HepG2 (cell line): ENCODE results near the gene BCL2L1. TPM values are rescaled to one million over a fixed set of nuclear protein-coding genes. Genes with fewer than 3 reads are reported as not detected.

Experiments used
- CBX1 ChIP-seq: IDR thresholded peaks from one replicate; pipeline ENCODE4 v1.6.1; 2016; ENCODE audit warnings: antibody characterized with exemption, low read depth
- CCDC6 ChIP-seq: sonication (generic); formaldehyde crosslinking; IDR thresholded peaks from 2 replicates; pipeline ENCODE4 v1.8.1; 2022; ENCODE audit warnings: mild to moderate bottlenecking, missing genetic modification reagents, moderate library complexity
- CREBL2 ChIP-seq: sonication (generic); formaldehyde crosslinking; IDR thresholded peaks from 2 replicates; pipeline ENCODE4 v1.8.1; 2023; ENCODE audit warnings: missing genetic modification reagents, mild to moderate bottlenecking, borderline replicate concordance
- DRAP1 ChIP-seq: IDR thresholded peaks from 2 replicates; pipeline ENCODE4 v1.6.1; 2016; ENCODE audit warnings: missing genetic modification reagents, missing compliant biosample characterization
- FOXJ3 ChIP-seq: sonication (generic); formaldehyde crosslinking; IDR thresholded peaks from 2 replicates; pipeline ENCODE4 v1.4.0; 2020; ENCODE audit warnings: missing genetic modification reagents, mild to moderate bottlenecking, borderline replicate concordance
- HDAC6 ChIP-seq: fragments of 200-600 bp; sonication (generic); IDR thresholded peaks from 2 replicates; pipeline ENCODE4 v1.7.0; 2017; ENCODE audit warnings: mild to moderate bottlenecking, antibody characterized with exemption, low read length, low read depth
- HNF4A ChIP-seq: sonication (generic); formaldehyde crosslinking; IDR thresholded peaks from 2 replicates; pipeline ENCODE4 v1.4.0; 2020; ENCODE audit warnings: missing genetic modification reagents
- KLF15 ChIP-seq: sonication (generic); formaldehyde crosslinking; IDR thresholded peaks from 2 replicates; pipeline ENCODE4 v1.8.1; 2023; ENCODE audit warnings: borderline replicate concordance, mild to moderate bottlenecking, inconsistent platforms, missing genetic modification reagents, mixed read lengths
- KMT2A ChIP-seq: sonication (generic); formaldehyde crosslinking; IDR thresholded peaks from 2 replicates; pipeline ENCODE4 v1.4.0; 2020; ENCODE audit warnings: missing genetic modification reagents
- MATR3 ChIP-seq: sonication (generic); formaldehyde crosslinking; IDR thresholded peaks from 2 replicates; pipeline ENCODE4 v1.4.0; 2020; ENCODE audit warnings: missing genetic modification reagents
- MED1 ChIP-seq: sonication (generic); formaldehyde crosslinking; IDR thresholded peaks from 2 replicates; pipeline ENCODE4 v1.4.0; 2020; ENCODE audit warnings: missing genetic modification reagents
- NCOA2 ChIP-seq: sonication (generic); formaldehyde crosslinking; IDR thresholded peaks from 2 replicates; pipeline ENCODE4 v1.8.0; 2022; ENCODE audit warnings: inconsistent platforms
- PLSCR1 ChIP-seq: sonication (generic); formaldehyde crosslinking; IDR thresholded peaks from 2 replicates; pipeline ENCODE4 v1.5.0; 2020; ENCODE audit warnings: missing genetic modification reagents, mild to moderate bottlenecking, borderline replicate concordance
- POGZ ChIP-seq: sonication (generic); formaldehyde crosslinking; IDR thresholded peaks from 2 replicates; pipeline ENCODE4 v1.4.0; 2020; ENCODE audit warnings: mild to moderate bottlenecking, missing genetic modification reagents
- PRMT3 ChIP-seq: sonication (generic); formaldehyde crosslinking; IDR thresholded peaks from 2 replicates; pipeline ENCODE4 v1.8.1; 2022; ENCODE audit warnings: low read depth, mild to moderate bottlenecking, moderate library complexity, missing genetic modification reagents, borderline replicate concordance
- REL ChIP-seq: sonication (generic); formaldehyde crosslinking; conservative IDR thresholded peaks from 2 replicates; pipeline ENCODE4 v1.8.0; 2022; ENCODE audit warnings: mild to moderate bottlenecking, missing genetic modification reagents, moderate library complexity
- SMAD3 ChIP-seq: sonication (generic); formaldehyde crosslinking; IDR thresholded peaks from 2 replicates; pipeline ENCODE4 v1.4.0; 2020; ENCODE audit warnings: missing genetic modification reagents
- TFAP4 ChIP-seq: sonication (generic); IDR thresholded peaks from 2 replicates; pipeline ENCODE4 v1.6.1; 2016; ENCODE audit warnings: low read depth, borderline replicate concordance
- XRCC5 ChIP-seq: fragments of 200-400 bp; formaldehyde crosslinking; optimal IDR thresholded peaks from 2 replicates; pipeline ENCODE3; 2017; ENCODE audit warnings: mild to moderate bottlenecking, low read length
- ZMAT3 ChIP-seq: sonication (generic); formaldehyde crosslinking; conservative IDR thresholded peaks from 2 replicates; pipeline ENCODE4 v1.7.0; 2021; ENCODE audit warnings: missing genetic modification reagents
- ZNF10 ChIP-seq: sonication (generic); formaldehyde crosslinking; IDR thresholded peaks from 2 replicates; pipeline ENCODE4 v1.4.0; 2020; ENCODE audit warnings: mild to moderate bottlenecking, low read depth, missing genetic modification reagents, borderline replicate concordance
- ZNF12 ChIP-seq: sonication (generic); formaldehyde crosslinking; IDR thresholded peaks from 2 replicates; pipeline ENCODE4 v1.5.0; 2020; ENCODE audit warnings: missing genetic modification reagents
- ZNF205 ChIP-seq: IDR thresholded peaks from 2 replicates; pipeline ENCODE4 v1.6.1; 2018; ENCODE audit warnings: missing biosample characterization, missing genetic modification reagents
- ZNF34 ChIP-seq: sonication (generic); formaldehyde crosslinking; IDR thresholded peaks from 2 replicates; pipeline ENCODE4 v1.4.0; 2020; ENCODE audit warnings: mild to moderate bottlenecking, missing genetic modification reagents, borderline replicate concordance
- ZNF350 ChIP-seq: sonication (generic); formaldehyde crosslinking; IDR thresholded peaks from 2 replicates; pipeline ENCODE4 v1.4.0; 2020; ENCODE audit warnings: mild to moderate bottlenecking, low read depth, missing genetic modification reagents, borderline replicate concordance
- ZNF496 ChIP-seq: sonication (generic); formaldehyde crosslinking; IDR thresholded peaks from 2 replicates; pipeline ENCODE4 v1.8.1; 2023; ENCODE audit warnings: mild to moderate bottlenecking, moderate library complexity, missing genetic modification reagents; ENCODE audit not compliant: insufficient replicate concordance
- ZNF543 ChIP-seq: sonication (generic); formaldehyde crosslinking; IDR thresholded peaks from 2 replicates; pipeline ENCODE4 v1.4.0; 2020; ENCODE audit warnings: mild to moderate bottlenecking, missing genetic modification reagents
- ZNF556 ChIP-seq: sonication (generic); formaldehyde crosslinking; IDR thresholded peaks from 2 replicates; pipeline ENCODE4 v1.4.0; 2020; ENCODE audit warnings: mild to moderate bottlenecking, missing genetic modification reagents, borderline replicate concordance
- ZNF644 ChIP-seq: IDR thresholded peaks from 2 replicates; pipeline ENCODE4 v1.6.1; 2016; ENCODE audit warnings: low read depth
- polyA plus RNA-seq, 8 experiments: library from polyadenylated mRNA; depleted of rRNA in 3 of 8; stranded (reverse) in 7 of 8; unstranded in 1 of 8; fragments of >200 nt; fragmentation: Illumina TruSeq in 4 of 8; extraction: Trizol in 4 of 8; gene quantifications; 2 replicates each; pipeline versions ENCODE4 v1.2.1 to v1.2.3, GENCODE V29; 2011 to 2016; ENCODE audit warnings: low read depth in 4 of 8, missing spikeins in 1 of 8, mixed read lengths in 1 of 8; ENCODE audit not compliant: insufficient read depth in 1 of 8
- total RNA-seq, 5 experiments: library from RNA; depleted of rRNA; stranded (reverse); fragments of >200 nt; fragmentation: Illumina TruSeq; extraction: Trizol; gene quantifications; 2 replicates each; pipeline ENCODE4 v1.2.3, GENCODE V29; 2016; ENCODE audit warnings: low read depth in 1 of 5

Gene BCL2L1
- total and polyA plus RNA-seq, 2 of the 13 experiments (the other 11 are each of a cell fraction or from before 2014, with no cell fraction given), result 164 to 258 TPM

- no peak; the same call in 1 of the 2 replicates for TF ChIP-seq ZNF34 (CRISPR knock-in tag)
- TF ChIP-seq HDAC6, result no peak
- TF ChIP-seq XRCC5, result peak; percentile 55
- no peak; the same call in 1 of the 2 replicates for TF ChIP-seq ZNF350 (CRISPR knock-in tag)
- TF ChIP-seq PLSCR1 (CRISPR knock-in tag), result no peak
- no peak for TF ChIP-seq PRMT3 (CRISPR knock-in tag)
- TF ChIP-seq ZNF496 (CRISPR knock-in tag), result no peak
- TF ChIP-seq REL (CRISPR knock-in tag), result no peak
- peak; percentile 89; the same call in 1 of the 2 replicates for TF ChIP-seq ZNF556 (CRISPR knock-in tag)
- no peak for TF ChIP-seq ZMAT3 (CRISPR knock-in tag)
- TF ChIP-seq MED1 (CRISPR knock-in tag), result peak; percentile 93
- no peak for TF ChIP-seq KLF15 (CRISPR knock-in tag)
- peak; percentile 17 for TF ChIP-seq CBX1
- 0 out of 2 replicates have a peak, but pooled peaks have one; percentile 57 for TF ChIP-seq ZNF543 (CRISPR knock-in tag)
- no peak for TF ChIP-seq ZNF10
- TF ChIP-seq MATR3, result no peak
- TF ChIP-seq CREBL2 (CRISPR knock-in tag), result 0 out of 2 replicates have a peak, but pooled peaks have one; percentile 7
- TF ChIP-seq TFAP4, result peak; percentile 91
- TF ChIP-seq ZNF12 (CRISPR knock-in tag), result no peak
- TF ChIP-seq CCDC6, result 0 out of 2 replicates have a peak, but pooled peaks have one; percentile 27
- no peak for TF ChIP-seq POGZ
- TF ChIP-seq ZNF644 (CRISPR knock-in tag), result peak; percentile 56; the same call in 1 of the 2 replicates
- TF ChIP-seq NCOA2 (CRISPR knock-in tag), result peak; percentile 78
- TF ChIP-seq FOXJ3, result peak; percentile 57; the same call in 1 of the 2 replicates
- peak; percentile 45; the same call in 1 of the 2 replicates for TF ChIP-seq DRAP1
- TF ChIP-seq HNF4A (CRISPR knock-in tag), result peak; percentile 90
- 0 out of 2 replicates have a peak, but pooled peaks have one; percentile 12 for TF ChIP-seq SMAD3 (CRISPR knock-in tag)
- peak; percentile 70 for TF ChIP-seq ZNF205 (CRISPR knock-in tag)
- peak; percentile 54 for TF ChIP-seq KMT2A
These were observed 23.6 kb downstream of the BCL2L1 start (continued) for GRCh38 chr20:31698803-31699718.
